Adrenal gland (tissue), 5 donors: ENCODE results near the gene KRTAP5-2.

Experiments used
- POLR2A ChIP-seq, 2 donors: fragments of 450-650 bp; IDR thresholded peaks; one replicate each; pipeline ENCODE4 v1.6.1; 2017; ENCODE audit warnings: antibody characterized with exemption in 2 of 2, mild to moderate bottlenecking in 2 of 2, moderate library complexity in 1 of 2
- TF ChIP-seq, protein P1 (sequence below), 6 experiments: fragments of 450-650 bp in 4 of 6; fragments of 200-600 bp in 2 of 6; sonication (generic) in 1 of 6; IDR thresholded peaks; 1 replicate in 5 of 6; 2 replicates in 1 of 6; pipeline versions ENCODE4 v1.5.1 to v1.8.0; 2016 to 2021; ENCODE audit warnings: antibody characterized with exemption in 6 of 6, mild to moderate bottlenecking in 2 of 6, moderate library complexity in 1 of 6
- donor health status: DM: no; HTN: no; CAD: no.

DNA sequence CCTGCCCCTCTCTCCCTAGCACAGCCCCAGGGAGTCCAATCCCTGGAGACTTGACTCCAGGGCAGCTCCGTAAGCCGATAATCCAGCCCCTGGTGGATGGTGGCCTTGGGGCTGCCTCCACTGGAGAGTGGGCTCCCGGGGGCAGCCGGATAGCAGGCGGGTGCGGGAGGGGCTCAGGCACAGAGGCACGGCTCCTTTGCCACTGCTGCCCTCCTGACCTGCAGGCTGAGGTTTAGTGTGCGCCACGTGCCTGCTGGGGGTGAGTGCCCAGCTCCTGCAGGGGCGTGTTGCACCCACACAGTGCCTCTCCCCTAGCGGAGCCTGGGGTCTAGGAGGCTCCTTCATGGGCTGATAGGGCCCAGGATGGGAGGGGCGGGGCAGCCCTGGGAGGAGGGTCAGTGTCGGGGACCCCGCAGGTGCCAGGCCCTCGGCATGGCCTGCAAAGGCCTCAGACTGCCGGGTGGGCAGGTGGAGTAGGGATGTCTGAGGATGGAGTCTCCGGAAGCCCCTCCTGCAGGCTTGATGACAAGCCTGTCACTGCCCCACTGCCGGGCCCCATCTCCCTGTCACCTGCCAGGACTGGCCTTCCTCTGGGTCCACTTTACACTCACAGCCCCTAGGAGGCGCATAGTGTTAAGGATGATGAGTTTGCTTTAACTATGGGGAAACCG is 31.6 kb downstream of the KRTAP5-2 start:
- TF ChIP-seq POLR2A (IDR thresholded peaks at IDR 0.05) = no peak
- TF ChIP-seq, protein P1, sequence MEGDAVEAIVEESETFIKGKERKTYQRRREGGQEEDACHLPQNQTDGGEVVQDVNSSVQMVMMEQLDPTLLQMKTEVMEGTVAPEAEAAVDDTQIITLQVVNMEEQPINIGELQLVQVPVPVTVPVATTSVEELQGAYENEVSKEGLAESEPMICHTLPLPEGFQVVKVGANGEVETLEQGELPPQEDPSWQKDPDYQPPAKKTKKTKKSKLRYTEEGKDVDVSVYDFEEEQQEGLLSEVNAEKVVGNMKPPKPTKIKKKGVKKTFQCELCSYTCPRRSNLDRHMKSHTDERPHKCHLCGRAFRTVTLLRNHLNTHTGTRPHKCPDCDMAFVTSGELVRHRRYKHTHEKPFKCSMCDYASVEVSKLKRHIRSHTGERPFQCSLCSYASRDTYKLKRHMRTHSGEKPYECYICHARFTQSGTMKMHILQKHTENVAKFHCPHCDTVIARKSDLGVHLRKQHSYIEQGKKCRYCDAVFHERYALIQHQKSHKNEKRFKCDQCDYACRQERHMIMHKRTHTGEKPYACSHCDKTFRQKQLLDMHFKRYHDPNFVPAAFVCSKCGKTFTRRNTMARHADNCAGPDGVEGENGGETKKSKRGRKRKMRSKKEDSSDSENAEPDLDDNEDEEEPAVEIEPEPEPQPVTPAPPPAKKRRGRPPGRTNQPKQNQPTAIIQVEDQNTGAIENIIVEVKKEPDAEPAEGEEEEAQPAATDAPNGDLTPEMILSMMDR (IDR thresholded peaks at IDR 0.05) = no peak
